ENCODE results near the gene TMEM59L. TPM values are rescaled to one million over a fixed set of nuclear protein-coding genes. Genes with fewer than 3 reads are reported as not detected.

The TMEM59L gene
- total RNA-seq, 3 donors from 2014 or later (not counting 1 experiment from before 2014, with no cell fraction given), result not detected

GRCh38 chr19:18605546-18606280 is 7.0 kb upstream of the TMEM59L start:
- Histone ChIP-seq H3K4me3 (ENCODE audit: low read length) (no peak overlapping the region), H3K4me1 (ENCODE audit: control insufficient read depth, insufficient read depth, low read length) (peaks cover 10% of the 10 kb centered on the region), H3K9me3 (ENCODE audit: control insufficient read depth, insufficient read depth, low read length) (no peaks in the 10 kb centered on the region), H3K27me3 (ENCODE audit: control insufficient read depth, insufficient read depth, low read length) (peaks cover 52% of the 10 kb centered on the region), H3K36me3 (ENCODE audit: control insufficient read depth, insufficient read depth, low read length) (no peaks in the 10 kb centered on the region), H3K27ac (ENCODE audit: low read length) (no peak overlapping the region)
- no peaks in the 10 kb centered on the region for H3K9me3 Mint-ChIP-seq
- no peak for ATAC-seq
- H3K4me1 Mint-ChIP-seq, result peaks cover 4 to 16% of the 10 kb centered on the region in 2 donors
- no peak for DNase-seq
- 4% methylated on average over 65 of the region's 65 CpGs for WGBS (ENCODE audit: insufficient coverage)
- H3K27ac Mint-ChIP-seq, result no peak overlapping the region
- TF ChIP-seq, protein P1, sequence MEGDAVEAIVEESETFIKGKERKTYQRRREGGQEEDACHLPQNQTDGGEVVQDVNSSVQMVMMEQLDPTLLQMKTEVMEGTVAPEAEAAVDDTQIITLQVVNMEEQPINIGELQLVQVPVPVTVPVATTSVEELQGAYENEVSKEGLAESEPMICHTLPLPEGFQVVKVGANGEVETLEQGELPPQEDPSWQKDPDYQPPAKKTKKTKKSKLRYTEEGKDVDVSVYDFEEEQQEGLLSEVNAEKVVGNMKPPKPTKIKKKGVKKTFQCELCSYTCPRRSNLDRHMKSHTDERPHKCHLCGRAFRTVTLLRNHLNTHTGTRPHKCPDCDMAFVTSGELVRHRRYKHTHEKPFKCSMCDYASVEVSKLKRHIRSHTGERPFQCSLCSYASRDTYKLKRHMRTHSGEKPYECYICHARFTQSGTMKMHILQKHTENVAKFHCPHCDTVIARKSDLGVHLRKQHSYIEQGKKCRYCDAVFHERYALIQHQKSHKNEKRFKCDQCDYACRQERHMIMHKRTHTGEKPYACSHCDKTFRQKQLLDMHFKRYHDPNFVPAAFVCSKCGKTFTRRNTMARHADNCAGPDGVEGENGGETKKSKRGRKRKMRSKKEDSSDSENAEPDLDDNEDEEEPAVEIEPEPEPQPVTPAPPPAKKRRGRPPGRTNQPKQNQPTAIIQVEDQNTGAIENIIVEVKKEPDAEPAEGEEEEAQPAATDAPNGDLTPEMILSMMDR (IDR thresholded peaks at IDR 0.05), result no peak
- peaks cover 39 to 54% of the 10 kb centered on the region in 2 donors for H3K27me3 Mint-ChIP-seq (ENCODE audit: low read depth in 2 of 2)
- no peaks in the 10 kb centered on the region for H3K36me3 Mint-ChIP-seq
- intact Hi-C loops (cut with micrococcal nuclease), result no loop called here
- H3K4me3 Mint-ChIP-seq, result no peak overlapping the region

GRCh38 chr19:18606281-18607225 is 6.1 kb upstream of the TMEM59L start, which contains the start of gene CRLF1:
Gene CRLF1 (minus strand): TSS chr19:18606799. CDS start chr19:18606656, 143 bp downstream.
- WGBS (ENCODE audit: insufficient coverage), result 2% methylated on average over 109 of the region's 116 CpGs
- H3K36me3 Mint-ChIP-seq, result no peaks in the 10 kb centered on the region
- H3K4me3 ChIP-seq (ENCODE audit: low read length), result no peak within 1 kb of the TSS
- TF ChIP-seq, protein P1 (IDR thresholded peaks at IDR 0.05), result no peak
- H3K9me3 Mint-ChIP-seq, result no peaks in the 10 kb centered on the region
- H3K4me1 Mint-ChIP-seq, result peaks cover 9 to 22% of the 10 kb centered on the region in 2 donors
- no peaks in the 10 kb centered on the region for H3K9me3 ChIP-seq (ENCODE audit: control insufficient read depth, insufficient read depth, low read length)
- H3K27me3 ChIP-seq (ENCODE audit: control insufficient read depth, insufficient read depth, low read length), result peaks cover 59% of the 10 kb centered on the region
- no peak within 1 kb of the TSS for H3K27ac Mint-ChIP-seq
- H3K36me3 ChIP-seq (ENCODE audit: control insufficient read depth, insufficient read depth, low read length), result no peaks in the 10 kb centered on the region
- intact Hi-C loops (cut with micrococcal nuclease), result no loop called here
- peaks cover 45 to 56% of the 10 kb centered on the region in 2 donors for H3K27me3 Mint-ChIP-seq (ENCODE audit: low read depth in 2 of 2)
- no peak for ATAC-seq
- DNase-seq, result no peak
- no peak within 1 kb of the TSS for H3K27ac ChIP-seq (ENCODE audit: low read length)
- H3K4me1 ChIP-seq (ENCODE audit: control insufficient read depth, insufficient read depth, low read length), result peaks cover 17% of the 10 kb centered on the region
- H3K4me3 Mint-ChIP-seq, result no peak within 1 kb of the TSS

- Mint-ChIP-seq H3K9me3 (no peaks in the 10 kb centered on the region), H3K4me1 (peaks cover 9 to 29% of the 10 kb centered on the region in 2 donors), H3K27me3 (ENCODE audit: low read depth in 2 of 2) (peaks cover 45 to 58% of the 10 kb centered on the region in 2 donors), H3K36me3 (no peaks in the 10 kb centered on the region), H3K4me3 (no peak overlapping the region), H3K27ac (no peak overlapping the region)
- Histone ChIP-seq H3K27me3 (ENCODE audit: control insufficient read depth, insufficient read depth, low read length) (peaks cover 60% of the 10 kb centered on the region), H3K4me1 (ENCODE audit: control insufficient read depth, insufficient read depth, low read length) (peaks cover 24% of the 10 kb centered on the region), H3K4me3 (ENCODE audit: low read length) (no peak overlapping the region), H3K27ac (ENCODE audit: low read length) (no peak overlapping the region), H3K36me3 (ENCODE audit: control insufficient read depth, insufficient read depth, low read length) (no peaks in the 10 kb centered on the region), H3K9me3 (ENCODE audit: control insufficient read depth, insufficient read depth, low read length) (no peaks in the 10 kb centered on the region)
- intact Hi-C loops (cut with micrococcal nuclease), result no loop called here
- no peak for DNase-seq
- 3% methylated on average over 64 of the region's 68 CpGs for WGBS (ENCODE audit: insufficient coverage)
- TF ChIP-seq, protein P1 (IDR thresholded peaks at IDR 0.05), result no peak
- ATAC-seq, result no peak
These were observed 5.2 kb upstream of the TMEM59L start for GRCh38 chr19:18607226-18608101.

All from natural killer cell (primary cell).